Activated T-helper 17 cell treated with anti-CD3 and anti-CD28 coated beads, Interleukin-2, amount 50 U/mL, for 72 hours (primary cell): Measurements from ENCODE around the gene ZNF175. TPM values are rescaled to one million over a fixed set of nuclear protein-coding genes. Genes with fewer than 3 reads are reported as not detected.

Source experiments
- ATAC-seq: fragments of 150-1000 bp; cut with Tn5 transposase; replicated peaks from 2 replicates; pipeline ENCODE4 v1.10.0; 2021; ENCODE audit warnings: mild to moderate bottlenecking, moderate library complexity
- H3K27ac Mint-ChIP-seq: one replicate; pipeline ENCODE4 v1.8.0; 2022; ENCODE audit warnings: mixed read lengths
- H3K27me3 Mint-ChIP-seq: one replicate; pipeline ENCODE4 v1.8.0; 2022; ENCODE audit warnings: mixed read lengths
- H3K36me3 Mint-ChIP-seq: one replicate; pipeline ENCODE4 v1.8.0; 2022; ENCODE audit warnings: low read depth, mild to moderate bottlenecking, mixed read lengths
- H3K4me1 Mint-ChIP-seq: one replicate; pipeline ENCODE4 v1.8.0; 2022; ENCODE audit warnings: mixed read lengths
- H3K4me3 Mint-ChIP-seq: one replicate; pipeline ENCODE4 v1.8.0; 2022; ENCODE audit warnings: mild to moderate bottlenecking, mixed read lengths
- H3K9me3 Mint-ChIP-seq: one replicate; pipeline ENCODE4 v1.8.0; 2022; ENCODE audit warnings: mixed read lengths
- total RNA-seq, 2 donors: library from RNA; stranded (reverse); gene quantifications; one replicate each; pipeline ENCODE4 v1.2.3, GENCODE V29; 2022

The ZNF175 gene
- total RNA-seq, 2 donors from 2014 or later, result 8.0 to 16.9 TPM

DNA sequence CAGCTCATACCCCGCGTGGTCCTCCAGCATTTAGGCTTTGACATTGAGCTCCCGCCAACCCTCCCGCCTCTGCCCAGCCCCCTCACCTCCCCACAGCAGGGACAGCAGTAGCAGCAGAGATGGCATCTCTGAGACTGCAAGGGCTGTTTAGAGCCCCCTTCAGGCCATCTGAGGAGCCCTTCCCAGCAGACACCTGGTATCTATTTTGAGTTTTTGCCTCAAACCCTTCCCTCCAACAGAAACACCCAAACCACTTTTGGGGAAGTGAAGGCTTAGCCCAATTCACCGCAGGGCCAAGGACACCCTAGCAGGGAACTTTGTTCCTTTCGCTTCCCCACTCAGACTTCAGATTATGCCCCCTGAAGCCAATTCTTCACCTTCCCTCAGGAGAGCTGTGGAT is 6.3 kb upstream of the ZNF175 start:
- Mint-ChIP-seq H3K4me1 (no peaks in the 10 kb centered on the region), H3K27ac (no peak overlapping the region), H3K27me3 (peaks cover 41% of the 10 kb centered on the region), H3K4me3 (no peak overlapping the region), H3K9me3 (no peaks in the 10 kb centered on the region), H3K36me3 (no peaks in the 10 kb centered on the region)
- no peak for ATAC-seq

DNA sequence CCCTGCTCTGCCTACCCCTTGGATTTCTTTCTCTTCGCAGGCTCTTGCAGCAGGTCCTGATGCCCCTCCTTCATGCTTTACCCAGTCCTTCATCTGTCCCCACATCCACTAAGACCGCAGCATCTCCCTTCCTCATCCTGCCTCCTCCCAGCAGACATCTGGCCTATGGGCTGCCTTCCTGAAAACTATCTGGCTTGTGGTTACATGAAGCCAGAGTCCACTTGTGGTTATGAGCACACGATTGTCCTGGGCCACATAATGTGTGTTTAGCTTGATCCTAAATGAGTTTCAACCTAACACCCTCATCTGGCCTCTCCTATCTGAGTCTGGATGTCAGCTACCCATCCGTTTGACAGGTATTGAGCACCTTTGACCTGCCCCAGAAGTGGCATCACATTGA is 5.5 kb upstream of the ZNF175 start:
- ATAC-seq, result no peak
- H3K27me3 Mint-ChIP-seq, result peaks cover 34% of the 10 kb centered on the region
- no peaks in the 10 kb centered on the region for H3K9me3 Mint-ChIP-seq
- H3K27ac Mint-ChIP-seq, result no peak overlapping the region
- H3K36me3 Mint-ChIP-seq, result no peaks in the 10 kb centered on the region
- H3K4me3 Mint-ChIP-seq, result no peak overlapping the region
- peaks cover 3% of the 10 kb centered on the region for H3K4me1 Mint-ChIP-seq

DNA sequence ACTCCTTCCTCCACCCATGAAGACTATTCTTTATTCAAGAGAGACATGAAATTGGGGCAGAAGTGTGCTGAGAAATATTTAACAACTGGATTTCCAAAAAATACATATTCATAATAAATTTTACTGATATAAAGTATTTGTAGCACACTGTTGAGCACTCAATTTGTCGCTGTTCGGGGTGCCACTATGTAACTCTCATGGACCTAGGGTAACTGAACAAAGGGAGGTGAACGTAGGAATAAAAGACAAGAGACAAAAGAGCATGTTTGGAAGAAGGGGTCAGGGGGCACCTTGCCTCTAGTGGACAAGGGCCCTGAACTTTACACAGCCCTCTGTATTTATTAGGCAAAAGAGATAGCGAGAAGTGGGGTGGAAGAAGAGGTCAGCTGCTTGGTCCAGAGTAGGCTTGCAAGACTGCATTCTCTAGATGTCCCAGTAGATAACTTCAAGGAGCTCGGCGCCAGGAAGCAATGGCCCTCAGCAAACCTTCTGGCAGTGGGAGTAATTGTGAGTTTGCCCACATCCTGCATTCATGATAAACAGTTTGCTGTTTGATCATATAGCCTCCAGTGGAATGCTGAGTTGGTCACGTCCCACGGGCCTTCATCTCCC is 4.5 kb upstream of the ZNF175 start:
- H3K27ac Mint-ChIP-seq, result no peak overlapping the region
- no peaks in the 10 kb centered on the region for H3K9me3 Mint-ChIP-seq
- peaks cover 11% of the 10 kb centered on the region for H3K4me1 Mint-ChIP-seq
- H3K27me3 Mint-ChIP-seq, result peaks cover 24% of the 10 kb centered on the region
- H3K36me3 Mint-ChIP-seq, result peaks cover 6% of the 10 kb centered on the region
- no peak for ATAC-seq
- H3K4me3 Mint-ChIP-seq, result no peak overlapping the region

DNA sequence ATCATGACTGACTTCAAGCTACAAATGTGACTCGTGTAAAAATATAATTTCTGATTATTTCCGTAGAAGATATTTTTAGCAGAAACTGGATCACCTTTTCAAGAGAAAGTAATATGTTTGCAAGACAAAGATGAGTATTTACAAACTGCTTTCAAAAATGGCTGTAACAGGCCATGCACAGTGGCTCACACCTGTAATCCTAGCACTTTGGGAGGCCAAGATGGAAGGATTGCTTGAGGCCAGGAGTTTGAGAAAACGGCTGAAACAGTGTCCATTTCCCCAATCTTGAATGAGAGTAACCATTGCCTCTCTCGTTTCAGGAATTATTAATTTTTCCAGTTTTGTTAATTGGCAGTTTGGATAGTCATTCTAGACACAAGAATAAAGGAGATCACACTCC is 3.5 kb upstream of the ZNF175 start:
- no peaks in the 10 kb centered on the region for H3K9me3 Mint-ChIP-seq
- H3K27me3 Mint-ChIP-seq, result peaks cover 20% of the 10 kb centered on the region
- H3K36me3 Mint-ChIP-seq, result peaks cover 14% of the 10 kb centered on the region
- no peak overlapping the region for H3K27ac Mint-ChIP-seq
- H3K4me1 Mint-ChIP-seq, result peaks cover 20% of the 10 kb centered on the region
- H3K4me3 Mint-ChIP-seq, result no peak overlapping the region
- no peak for ATAC-seq

DNA sequence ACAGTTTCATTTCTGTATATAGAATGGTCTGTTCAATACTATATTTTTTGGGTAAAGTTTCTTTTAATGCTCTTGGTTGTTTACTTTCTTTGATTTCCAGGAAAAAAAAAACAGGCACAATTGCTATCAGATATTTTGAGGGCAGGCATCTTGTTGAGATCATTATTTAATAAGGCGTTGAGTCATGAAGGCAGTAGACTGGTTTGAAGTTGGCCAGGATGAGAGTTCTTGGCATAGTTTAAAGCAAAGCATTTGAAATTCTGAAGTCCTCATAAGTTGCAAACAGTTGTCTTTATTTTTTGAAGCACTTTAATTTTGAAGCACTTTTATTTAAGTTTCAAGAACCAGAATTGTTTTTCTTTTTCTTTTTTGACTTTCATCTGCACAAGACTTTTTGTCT is 2.6 kb upstream of the ZNF175 start:
- Mint-ChIP-seq H3K9me3 (no peaks in the 10 kb centered on the region), H3K4me1 (peaks cover 20% of the 10 kb centered on the region), H3K4me3 (no peak overlapping the region), H3K27me3 (peaks cover 17% of the 10 kb centered on the region), H3K36me3 (peaks cover 19% of the 10 kb centered on the region), H3K27ac (no peak overlapping the region)
- no peak for ATAC-seq

DNA sequence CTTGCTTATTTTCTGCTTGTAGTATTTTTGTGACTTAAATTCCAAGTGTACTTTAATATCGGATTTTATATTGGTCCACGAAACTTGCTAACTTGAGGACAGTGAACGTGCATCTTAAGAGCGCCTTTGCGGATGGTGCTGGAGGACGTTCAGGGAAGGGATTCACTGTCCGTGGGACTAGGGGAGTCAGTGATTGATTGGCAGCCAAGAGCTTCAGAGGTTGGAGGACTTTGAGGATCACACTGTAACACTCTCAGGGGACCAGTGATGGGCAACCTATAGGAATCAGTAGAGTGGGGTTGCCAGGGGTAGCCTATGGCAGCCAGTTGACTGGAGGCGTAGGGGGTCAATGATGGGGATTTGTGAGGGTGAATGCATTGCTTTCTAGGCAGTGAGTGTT is 516 bp downstream of the ZNF175 start:
- Mint-ChIP-seq H3K27ac (peak overlapping the region; percentile 97), H3K4me1 (peaks cover 20% of the 10 kb centered on the region), H3K4me3 (peak overlapping the region; percentile 98), H3K9me3 (no peaks in the 10 kb centered on the region), H3K27me3 (peaks cover 4% of the 10 kb centered on the region), H3K36me3 (peaks cover 50% of the 10 kb centered on the region)
- peak; percentile 13 for ATAC-seq

DNA sequence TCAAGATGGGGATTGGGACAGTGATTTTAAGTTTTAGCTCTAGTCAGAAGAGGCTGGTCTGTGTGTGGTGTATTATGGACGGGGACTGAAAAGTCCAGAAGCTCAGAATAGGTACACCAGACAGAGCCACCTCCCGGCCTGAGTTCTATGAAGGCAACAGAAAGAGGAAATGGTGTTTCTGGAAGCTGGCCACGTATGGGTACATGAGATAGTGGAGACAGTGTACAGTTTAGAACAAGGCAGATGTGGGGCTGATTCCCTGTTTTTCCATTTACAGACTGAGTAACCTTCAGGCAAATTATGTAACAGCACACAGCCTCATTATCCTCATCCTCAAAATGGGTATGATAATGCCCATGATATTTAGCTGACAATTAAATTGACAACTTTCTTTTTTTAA is 1.3 kb downstream of the ZNF175 start:
- H3K27me3 Mint-ChIP-seq, result peaks cover 2% of the 10 kb centered on the region
- no peak for ATAC-seq
- peaks cover 20% of the 10 kb centered on the region for H3K4me1 Mint-ChIP-seq
- H3K4me3 Mint-ChIP-seq, result peak overlapping the region; percentile 98
- no peaks in the 10 kb centered on the region for H3K9me3 Mint-ChIP-seq
- no peak overlapping the region for H3K27ac Mint-ChIP-seq
- peaks cover 58% of the 10 kb centered on the region for H3K36me3 Mint-ChIP-seq

DNA sequence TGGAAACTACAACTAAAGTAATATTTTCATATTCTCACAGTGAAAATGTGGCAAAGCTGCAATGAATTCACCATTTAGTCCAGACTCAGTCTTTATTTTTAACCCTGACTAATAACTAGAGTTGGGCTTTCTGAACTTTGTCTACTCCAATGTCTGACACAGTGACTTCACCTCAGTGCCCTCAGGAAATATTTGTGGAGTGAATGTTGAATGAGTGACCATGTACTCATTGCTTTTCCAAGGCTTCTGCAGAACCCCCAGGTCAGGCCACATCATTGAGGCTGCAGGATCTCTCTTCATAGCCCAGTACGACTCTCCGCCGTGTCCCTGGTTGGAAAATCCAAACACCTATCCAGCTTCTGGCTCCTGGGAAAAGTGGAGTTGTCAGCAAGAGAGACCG is 1.8 kb downstream of the ZNF175 start:
- ATAC-seq, result no peak
- H3K9me3 Mint-ChIP-seq, result no peaks in the 10 kb centered on the region
- H3K27ac Mint-ChIP-seq, result no peak overlapping the region
- peaks cover 63% of the 10 kb centered on the region for H3K36me3 Mint-ChIP-seq
- H3K27me3 Mint-ChIP-seq, result peaks cover 2% of the 10 kb centered on the region
- no peak overlapping the region for H3K4me3 Mint-ChIP-seq
- H3K4me1 Mint-ChIP-seq, result peaks cover 20% of the 10 kb centered on the region

DNA sequence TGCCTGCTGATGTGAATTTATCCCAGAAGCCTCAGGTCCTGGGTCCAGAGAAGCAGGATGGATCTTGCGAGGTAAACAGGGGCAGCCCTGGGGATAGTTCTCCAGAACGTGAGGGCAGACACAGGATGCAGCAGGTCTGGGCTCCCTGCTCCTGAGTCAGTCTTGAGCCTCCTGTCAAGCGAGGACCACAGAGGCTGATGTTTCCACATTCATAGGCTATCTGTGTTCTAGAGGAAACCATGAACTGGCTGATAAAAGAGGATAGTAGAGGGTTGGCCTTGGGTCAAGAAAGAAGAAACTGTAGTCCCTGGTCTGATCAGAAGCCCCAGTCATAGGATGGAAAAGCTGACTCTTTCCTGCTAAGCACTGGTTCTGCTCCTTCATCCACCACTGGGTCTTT is 2.2 kb downstream of the ZNF175 start:
- Mint-ChIP-seq H3K27ac (no peak overlapping the region), H3K27me3 (no peaks in the 10 kb centered on the region), H3K36me3 (peaks cover 67% of the 10 kb centered on the region), H3K9me3 (no peaks in the 10 kb centered on the region), H3K4me1 (peaks cover 20% of the 10 kb centered on the region), H3K4me3 (no peak overlapping the region)
- no peak for ATAC-seq

DNA sequence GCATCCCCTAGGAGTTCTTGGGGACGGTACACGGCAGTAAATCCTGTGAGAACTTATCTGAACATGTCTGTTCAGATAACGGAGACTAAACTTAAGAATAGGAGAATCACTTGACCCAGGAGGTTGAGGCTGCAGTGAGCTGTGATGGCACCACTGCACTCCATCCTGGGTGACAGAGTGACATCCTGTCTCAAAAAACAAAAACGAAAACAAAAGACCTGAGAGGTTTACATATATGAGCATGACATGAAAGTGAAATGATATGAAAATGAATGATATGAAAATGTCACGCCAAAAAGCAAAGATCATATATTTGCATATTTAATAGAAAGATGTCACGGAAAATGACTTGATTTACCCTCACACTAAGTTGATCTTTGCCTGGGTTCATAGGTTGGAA is 5.8 kb downstream of the ZNF175 start:
- Mint-ChIP-seq H3K4me1 (peaks cover 6% of the 10 kb centered on the region), H3K27me3 (no peaks in the 10 kb centered on the region), H3K4me3 (no peak overlapping the region), H3K27ac (no peak overlapping the region), H3K36me3 (peaks cover 88% of the 10 kb centered on the region), H3K9me3 (no peaks in the 10 kb centered on the region)
- no peak for ATAC-seq

DNA sequence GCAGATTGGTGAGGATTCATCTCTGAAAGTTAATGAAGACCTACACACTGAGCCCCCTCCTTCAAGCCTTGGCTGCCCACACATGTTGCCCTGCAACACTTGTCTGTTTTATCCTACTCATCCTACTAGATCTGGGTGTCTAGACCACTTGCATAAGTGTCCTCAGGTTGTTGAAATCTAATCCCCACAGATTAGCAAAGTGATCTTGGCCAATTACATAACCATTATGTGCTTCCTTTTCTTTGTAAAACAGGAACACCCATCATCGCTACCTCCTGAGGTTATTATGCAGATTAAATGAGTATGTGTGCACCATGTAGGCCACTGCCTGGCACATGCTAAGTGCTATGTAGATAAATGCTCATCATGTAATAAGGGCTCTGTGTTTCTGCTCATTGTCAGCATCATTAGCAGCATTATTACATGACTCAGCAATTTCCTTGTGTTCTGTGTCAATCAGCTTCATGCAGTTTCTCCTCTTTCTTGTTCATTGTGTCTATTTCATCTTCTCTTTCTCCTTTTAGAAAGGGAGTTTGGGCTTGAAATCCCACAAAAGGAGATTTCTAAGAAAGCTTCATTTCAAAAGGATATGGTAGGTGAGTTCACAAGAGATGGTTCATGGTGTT is 15.1 kb downstream of the ZNF175 start:
- Mint-ChIP-seq H3K27ac (no peak overlapping the region), H3K36me3 (peaks cover 66% of the 10 kb centered on the region), H3K4me1 (no peaks in the 10 kb centered on the region), H3K4me3 (no peak overlapping the region), H3K9me3 (peaks cover 32% of the 10 kb centered on the region), H3K27me3 (no peaks in the 10 kb centered on the region)
- no peak for ATAC-seq

DNA sequence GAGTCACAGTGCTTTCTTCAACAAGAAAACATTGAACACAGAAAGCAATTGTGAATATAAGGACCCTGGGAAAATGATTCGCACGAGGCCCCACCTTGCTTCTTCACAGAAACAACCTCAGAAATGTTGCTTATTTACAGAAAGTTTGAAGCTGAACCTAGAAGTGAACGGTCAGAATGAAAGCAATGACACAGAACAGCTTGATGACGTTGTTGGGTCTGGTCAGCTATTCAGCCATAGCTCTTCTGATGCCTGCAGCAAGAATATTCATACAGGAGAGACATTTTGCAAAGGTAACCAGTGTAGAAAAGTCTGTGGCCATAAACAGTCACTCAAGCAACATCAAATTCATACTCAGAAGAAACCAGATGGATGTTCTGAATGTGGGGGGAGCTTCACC is 15.7 kb downstream of the ZNF175 start:
- Mint-ChIP-seq H3K27me3 (no peaks in the 10 kb centered on the region), H3K4me1 (no peaks in the 10 kb centered on the region), H3K4me3 (no peak overlapping the region), H3K36me3 (peaks cover 60% of the 10 kb centered on the region), H3K9me3 (peaks cover 32% of the 10 kb centered on the region), H3K27ac (no peak overlapping the region)
- ATAC-seq, result peak; percentile 12

DNA sequence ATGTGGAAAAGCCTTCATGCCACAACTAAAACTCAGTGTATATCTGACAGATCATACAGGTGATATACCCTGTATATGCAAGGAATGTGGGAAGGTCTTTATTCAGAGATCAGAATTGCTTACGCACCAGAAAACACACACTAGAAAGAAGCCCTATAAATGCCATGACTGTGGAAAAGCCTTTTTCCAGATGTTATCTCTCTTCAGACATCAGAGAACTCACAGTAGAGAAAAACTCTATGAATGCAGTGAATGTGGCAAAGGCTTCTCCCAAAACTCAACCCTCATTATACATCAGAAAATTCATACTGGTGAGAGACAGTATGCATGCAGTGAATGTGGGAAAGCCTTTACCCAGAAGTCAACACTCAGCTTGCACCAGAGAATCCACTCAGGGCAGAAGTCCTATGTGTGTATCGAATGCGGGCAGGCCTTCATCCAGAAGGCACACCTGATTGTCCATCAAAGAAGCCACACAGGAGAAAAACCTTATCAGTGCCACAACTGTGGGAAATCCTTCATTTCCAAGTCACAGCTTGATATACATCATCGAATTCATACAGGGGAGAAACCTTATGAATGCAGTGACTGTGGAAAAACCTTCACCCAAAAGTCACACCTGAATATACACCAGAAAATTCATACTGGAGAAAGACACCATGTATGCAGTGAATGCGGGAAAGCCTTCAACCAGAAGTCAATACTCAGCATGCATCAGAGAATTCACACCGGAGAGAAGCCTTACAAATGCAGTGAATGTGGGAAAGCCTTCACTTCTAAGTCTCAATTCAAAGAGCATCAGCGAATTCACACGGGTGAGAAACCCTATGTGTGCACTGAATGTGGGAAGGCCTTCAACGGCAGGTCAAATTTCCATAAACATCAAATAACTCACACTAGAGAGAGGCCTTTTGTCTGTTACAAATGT is 16.4 kb downstream of the ZNF175 start:
- Mint-ChIP-seq H3K4me3 (no peak overlapping the region), H3K27me3 (no peaks in the 10 kb centered on the region), H3K9me3 (peaks cover 32% of the 10 kb centered on the region)

DNA sequence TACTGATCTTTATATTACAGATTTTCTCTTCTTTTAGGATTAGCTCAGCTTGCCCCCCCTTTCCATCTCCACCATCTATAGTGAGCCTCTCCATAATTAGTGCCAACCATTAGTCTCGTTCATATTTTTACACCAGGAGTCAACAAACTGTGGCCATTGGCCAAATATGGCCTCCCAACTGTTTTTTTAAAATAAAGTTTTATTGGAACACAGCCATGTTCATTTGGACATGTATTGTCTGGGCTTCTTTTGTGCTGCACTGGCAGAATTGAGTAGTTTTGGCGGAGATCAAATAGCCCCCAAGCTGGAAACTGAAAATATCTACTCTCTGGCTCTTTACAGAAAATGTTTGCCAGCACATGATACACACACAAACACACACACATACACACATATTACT is 18.4 kb downstream of the ZNF175 start:
- H3K4me1 Mint-ChIP-seq, result peaks cover 11% of the 10 kb centered on the region
- H3K36me3 Mint-ChIP-seq, result peaks cover 33% of the 10 kb centered on the region
- H3K9me3 Mint-ChIP-seq, result peaks cover 27% of the 10 kb centered on the region
- no peaks in the 10 kb centered on the region for H3K27me3 Mint-ChIP-seq
- no peak overlapping the region for H3K27ac Mint-ChIP-seq
- no peak overlapping the region for H3K4me3 Mint-ChIP-seq
- no peak for ATAC-seq

More for the DNA sequence above, 16.4 kb downstream of the ZNF175 start:
- Mint-ChIP-seq H3K27ac (no peak overlapping the region), H3K4me1 (no peaks in the 10 kb centered on the region), H3K36me3 (peaks cover 53% of the 10 kb centered on the region)
- ATAC-seq, result no peak

DNA sequence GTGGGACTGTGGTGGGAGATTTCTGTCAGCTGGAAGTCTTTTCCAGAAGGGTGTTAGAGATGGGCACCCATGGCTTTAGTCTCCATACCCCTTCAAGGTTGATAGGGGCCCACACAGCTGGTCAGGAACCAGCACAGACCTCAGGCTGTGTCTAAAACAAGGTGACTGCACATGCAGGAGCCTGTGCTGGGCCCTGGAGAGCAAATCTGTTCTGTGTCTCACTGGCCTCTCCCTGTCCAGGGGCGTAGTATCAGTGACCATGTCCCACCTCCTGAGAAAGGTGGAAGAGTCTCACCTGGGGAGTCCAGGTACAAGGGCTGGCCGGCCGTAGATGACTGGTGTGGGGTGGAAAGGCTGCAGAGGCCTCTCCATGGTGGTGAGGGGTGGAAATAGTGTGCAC is 19.4 kb downstream of the ZNF175 start:
- Mint-ChIP-seq H3K4me3 (no peak overlapping the region), H3K36me3 (peaks cover 24% of the 10 kb centered on the region), H3K9me3 (peaks cover 22% of the 10 kb centered on the region), H3K27ac (no peak overlapping the region), H3K27me3 (no peaks in the 10 kb centered on the region), H3K4me1 (peaks cover 19% of the 10 kb centered on the region)
- ATAC-seq, result no peak
